CD4-positive, CD25-positive, alpha-beta regulatory T cell (primary cell): ENCODE measurements around the gene ZNF383. TPM values are rescaled to one million over a fixed set of nuclear protein-coding genes. Genes with fewer than 3 reads are reported as not detected.

Source experiments
- ATAC-seq, 2 donors: fragments of 150-1000 bp; cut with Tn5 transposase; one replicate each; pipeline ENCODE4 v1.10.0; 2021; ENCODE audit warnings: low read depth in 2 of 2, moderate number of reproducible peaks in 2 of 2, moderate library complexity in 1 of 2
- DNase-seq, 3 donors: peaks; one replicate each; pipeline versions ENCODE4 v3.0.0 to v3.0.0-alpha.2; 2012 to 2022; ENCODE audit warnings: mixed read lengths in 1 of 3
- H3K27ac ChIP-seq: one replicate; pipeline ENCODE4 v1.7.0; 2013; ENCODE audit warnings: mild to moderate bottlenecking, low read length; ENCODE audit not compliant: insufficient read depth, poor library complexity, severe bottlenecking
- H3K27me3 ChIP-seq: one replicate; pipeline ENCODE4 v1.7.0; 2013; ENCODE audit warnings: low read length; ENCODE audit not compliant: control insufficient read depth, insufficient read depth
- H3K36me3 ChIP-seq: one replicate; pipeline ENCODE4 v1.7.0; 2013; ENCODE audit warnings: mild to moderate bottlenecking, low read length, moderate library complexity; ENCODE audit not compliant: control insufficient read depth, insufficient read depth
- H3K4me1 ChIP-seq: 2 replicates; pipeline ENCODE4 v1.7.0; 2013; ENCODE audit warnings: mild to moderate bottlenecking, low read length; ENCODE audit not compliant: insufficient read depth, control insufficient read depth, poor library complexity, severe bottlenecking
- H3K4me3 ChIP-seq: one replicate; pipeline ENCODE4 v1.7.0; 2013; ENCODE audit warnings: low read depth, mild to moderate bottlenecking, low read length, moderate library complexity
- H3K9me3 ChIP-seq, 2 experiments: 1 replicate in 1 of 2; 2 replicates in 1 of 2; pipeline ENCODE4 v1.7.0; 2013; ENCODE audit warnings: low read length in 2 of 2, mild to moderate bottlenecking in 1 of 2, moderate library complexity in 1 of 2; ENCODE audit not compliant: control insufficient read depth in 2 of 2
- H3K27ac Mint-ChIP-seq, 3 donors: one replicate each; pipeline ENCODE4 v1.8.0; 2020 to 2022; ENCODE audit warnings: mild to moderate bottlenecking in 3 of 3, mixed read lengths in 3 of 3, moderate library complexity in 2 of 3
- H3K27me3 Mint-ChIP-seq: one replicate; pipeline ENCODE4 v1.8.0; 2022; ENCODE audit warnings: mild to moderate bottlenecking, mixed read lengths
- H3K36me3 Mint-ChIP-seq: one replicate; pipeline ENCODE4 v1.8.0; 2020; ENCODE audit warnings: mixed read lengths
- H3K4me1 Mint-ChIP-seq, 4 donors: one replicate each; pipeline ENCODE4 v1.8.0; 2020 to 2022; ENCODE audit warnings: mixed read lengths in 4 of 4, mild to moderate bottlenecking in 1 of 4
- H3K4me3 Mint-ChIP-seq, 4 donors: one replicate each; pipeline ENCODE4 v1.8.0; 2020 to 2022; ENCODE audit warnings: mild to moderate bottlenecking in 4 of 4, mixed read lengths in 4 of 4, moderate library complexity in 3 of 4
- H3K9me3 Mint-ChIP-seq, 7 donors: one replicate each; pipeline ENCODE4 v1.8.0; 2020 to 2022; ENCODE audit warnings: mixed read lengths in 7 of 7, mild to moderate bottlenecking in 3 of 7, moderate library complexity in 2 of 7
- polyA plus RNA-seq, 4 donors: library from polyadenylated mRNA; unstranded; fragments of 300-500 nt; fragmentation: Illumina TruSeq; gene quantifications; one replicate each; pipeline ENCODE4 v1.2.3, GENCODE V29; 2021
- total RNA-seq: library from RNA; stranded (reverse); gene quantifications from one replicate; pipeline ENCODE4 v1.2.3, GENCODE V29; 2022

Gene ZNF383
- total and polyA plus RNA-seq, 5 donors from 2014 or later: 8.3 to 16.9 (median 12.2) TPM

DNA sequence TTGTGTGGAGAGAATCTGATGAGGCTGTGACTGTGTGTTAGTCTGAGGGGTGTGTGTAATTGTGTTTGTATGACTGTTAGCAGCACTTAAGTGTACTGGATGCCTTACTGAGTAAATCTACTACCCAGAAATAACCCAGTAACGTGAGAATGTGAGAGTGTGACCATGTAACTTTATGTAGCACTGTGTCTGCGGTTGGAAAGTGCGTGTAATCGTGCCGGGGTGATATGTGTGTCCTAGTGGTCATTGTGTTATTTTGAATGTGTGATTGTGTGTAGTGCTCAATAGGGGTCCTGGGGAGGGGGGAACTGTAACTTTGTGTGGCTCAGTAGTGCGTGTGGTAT is 550 bp downstream of the ZNF383 start:
- Histone ChIP-seq H3K36me3 (peaks cover 38% of the 10 kb centered on the region), H3K4me3 (peak overlapping the region; percentile 95), H3K4me1 (peaks cover 15% of the 10 kb centered on the region), H3K27ac (peak overlapping the region; percentile 82), H3K9me3 (peaks cover 22 to 30% of the 10 kb centered on the region in 2 experiments), H3K27me3 (no peaks in the 10 kb centered on the region)
- peak overlapping the region; percentile 93 to 98 (median 97) for H3K27ac Mint-ChIP-seq
- H3K4me1 Mint-ChIP-seq: peaks cover 18 to 39% (median 24%) of the 10 kb centered on the region in 4 donors
- H3K4me3 Mint-ChIP-seq: peak overlapping the region; percentile 91 to 96 (median 94)
- H3K9me3 Mint-ChIP-seq: peaks cover 1 to 31% (median 9%) of the 10 kb centered on the region in 7 donors
- H3K27me3 Mint-ChIP-seq: no peaks in the 10 kb centered on the region
- ATAC-seq: no peak
- DNase-seq: no peak
- peaks cover 34% of the 10 kb centered on the region for H3K36me3 Mint-ChIP-seq

DNA sequence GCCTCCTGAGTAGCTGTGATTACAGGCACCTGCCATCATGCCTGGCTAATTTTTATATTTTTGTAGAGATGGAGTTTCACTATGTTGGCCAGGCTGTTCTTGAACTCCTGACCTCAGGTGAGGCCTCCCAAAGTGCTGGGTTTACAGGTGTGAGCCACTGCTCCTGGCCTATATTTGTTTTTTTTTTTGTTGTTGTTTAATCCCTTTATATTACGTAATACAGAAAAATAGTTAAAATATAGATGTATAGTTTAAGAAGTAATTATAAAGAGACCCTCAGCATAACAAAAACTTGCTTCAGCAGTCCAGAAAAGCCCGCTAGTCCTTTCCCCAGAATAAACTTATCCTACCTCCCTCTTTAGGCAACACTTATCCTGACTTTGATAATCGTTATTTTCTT is 2.4 kb downstream of the ZNF383 start:
- no peak overlapping the region for H3K27ac ChIP-seq
- peaks cover 22 to 43% of the 10 kb centered on the region in 2 experiments for H3K9me3 ChIP-seq
- H3K27me3 Mint-ChIP-seq: no peaks in the 10 kb centered on the region
- peaks cover 53% of the 10 kb centered on the region for H3K36me3 ChIP-seq
- peaks cover 18 to 39% (median 25%) of the 10 kb centered on the region in 4 donors for H3K4me1 Mint-ChIP-seq
- DNase-seq: no peak
- peaks cover 39% of the 10 kb centered on the region for H3K36me3 Mint-ChIP-seq
- H3K27me3 ChIP-seq: no peaks in the 10 kb centered on the region
- H3K27ac Mint-ChIP-seq: no peak overlapping the region
- no peak for ATAC-seq
- H3K4me1 ChIP-seq: peaks cover 15% of the 10 kb centered on the region
- H3K4me3 Mint-ChIP-seq: peak overlapping the region in 3 of 4 donors; percentile 91 to 96 (median 91)
- H3K4me3 ChIP-seq: no peak overlapping the region
- H3K9me3 Mint-ChIP-seq: peaks cover 1 to 34% (median 11%) of the 10 kb centered on the region in 7 donors

DNA sequence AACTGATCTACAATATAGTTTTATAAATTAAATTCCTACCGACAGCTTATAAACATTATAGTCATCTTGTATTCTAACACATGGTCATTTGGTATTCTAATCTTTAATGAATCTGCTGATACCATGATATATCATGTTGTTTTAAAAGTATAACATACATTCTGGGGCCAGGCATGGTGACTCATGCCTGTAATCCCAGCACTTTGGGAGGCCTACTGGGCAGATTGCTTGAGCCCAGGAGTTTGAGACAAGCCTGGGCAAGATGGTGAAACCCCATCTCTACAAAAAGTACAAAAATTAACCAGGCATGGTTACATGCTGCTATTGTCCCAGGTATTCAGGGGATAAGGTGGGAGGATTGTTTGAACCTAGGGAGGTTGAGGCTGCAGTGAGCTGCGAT is 3.1 kb downstream of the ZNF383 start:
- peaks cover 2 to 34% (median 14%) of the 10 kb centered on the region in 7 donors for H3K9me3 Mint-ChIP-seq
- H3K4me3 Mint-ChIP-seq: peak overlapping the region in 2 of 4 donors; percentile 15 to 91
- H3K27ac Mint-ChIP-seq: no peak overlapping the region
- H3K27me3 Mint-ChIP-seq: no peaks in the 10 kb centered on the region
- Histone ChIP-seq H3K27ac (no peak overlapping the region), H3K4me3 (no peak overlapping the region), H3K9me3 (peaks cover 27 to 50% of the 10 kb centered on the region in 2 experiments), H3K27me3 (no peaks in the 10 kb centered on the region), H3K4me1 (peaks cover 15% of the 10 kb centered on the region), H3K36me3 (peaks cover 60% of the 10 kb centered on the region)
- H3K4me1 Mint-ChIP-seq: peaks cover 18 to 41% (median 25%) of the 10 kb centered on the region in 4 donors
- no peak for ATAC-seq
- peaks cover 45% of the 10 kb centered on the region for H3K36me3 Mint-ChIP-seq
- no peak for DNase-seq

DNA sequence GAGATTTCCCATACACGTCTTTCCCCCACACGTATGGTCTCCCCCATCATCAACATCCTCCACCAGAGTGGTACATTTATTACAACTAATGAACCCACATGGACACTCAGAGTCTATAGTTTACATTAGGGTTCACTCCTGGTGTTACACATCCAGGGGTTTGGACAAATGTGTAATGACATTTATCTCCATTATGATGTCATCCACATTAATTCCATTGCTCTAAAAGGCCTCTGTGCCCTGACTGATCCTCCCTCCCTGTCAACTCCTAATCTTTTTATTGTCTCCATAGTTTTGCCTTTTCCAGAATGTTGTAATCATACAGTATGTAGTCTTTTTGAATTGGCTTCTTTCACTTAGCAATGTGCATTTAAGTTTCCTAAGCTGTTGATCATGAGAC is 8.2 kb downstream of the ZNF383 start:
- H3K9me3 ChIP-seq: peaks cover 56 to 84% of the 10 kb centered on the region in 2 experiments
- no peaks in the 10 kb centered on the region for H3K4me1 ChIP-seq
- Mint-ChIP-seq H3K4me3 (no peak overlapping the region), H3K4me1 (peaks cover 0 to 14% (median 7%) of the 10 kb centered on the region in 4 donors), H3K36me3 (peaks cover 55% of the 10 kb centered on the region), H3K27me3 (no peaks in the 10 kb centered on the region), H3K27ac (no peak overlapping the region), H3K9me3 (peaks cover 4 to 50% (median 24%) of the 10 kb centered on the region in 7 donors)
- H3K27ac ChIP-seq: no peak overlapping the region
- H3K27me3 ChIP-seq: no peaks in the 10 kb centered on the region
- ATAC-seq: no peak
- DNase-seq: no peak
- peaks cover 86% of the 10 kb centered on the region for H3K36me3 ChIP-seq
- no peak overlapping the region for H3K4me3 ChIP-seq

DNA sequence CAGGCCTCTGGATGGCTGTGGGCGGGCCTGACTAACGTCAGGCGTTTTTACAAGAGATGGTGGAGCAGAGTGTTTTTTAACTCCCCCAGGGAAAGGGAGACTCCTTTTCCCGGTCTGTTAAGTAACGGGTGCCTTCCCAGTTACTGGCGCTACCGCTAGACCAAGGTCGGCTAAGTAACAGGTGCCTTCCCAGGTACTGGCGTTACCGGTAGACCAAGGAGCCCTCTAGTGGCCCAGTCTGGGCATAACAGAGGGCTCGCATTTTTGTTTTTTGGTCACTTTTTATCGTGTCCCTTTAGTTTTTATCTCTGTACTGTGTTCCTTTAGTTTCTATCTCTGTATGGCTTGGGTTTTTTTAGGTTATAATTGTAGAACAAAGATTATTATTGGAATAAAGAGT is 10.0 kb downstream of the ZNF383 start:
- Mint-ChIP-seq H3K4me3 (no peak overlapping the region), H3K9me3 (peaks cover 0 to 45% (median 23%) of the 10 kb centered on the region in 7 donors), H3K4me1 (peaks cover 0 to 12% (median 4%) of the 10 kb centered on the region in 4 donors), H3K36me3 (peaks cover 58% of the 10 kb centered on the region), H3K27ac (no peak overlapping the region), H3K27me3 (no peaks in the 10 kb centered on the region)
- Histone ChIP-seq H3K27me3 (no peaks in the 10 kb centered on the region), H3K4me3 (no peak overlapping the region), H3K36me3 (peaks cover 87% of the 10 kb centered on the region), H3K27ac (no peak overlapping the region), H3K4me1 (no peaks in the 10 kb centered on the region), H3K9me3 (peaks cover 60 to 81% of the 10 kb centered on the region in 2 experiments)
- peak in 1 of 3 donors; percentile 26 for DNase-seq
- ATAC-seq: no peak

DNA sequence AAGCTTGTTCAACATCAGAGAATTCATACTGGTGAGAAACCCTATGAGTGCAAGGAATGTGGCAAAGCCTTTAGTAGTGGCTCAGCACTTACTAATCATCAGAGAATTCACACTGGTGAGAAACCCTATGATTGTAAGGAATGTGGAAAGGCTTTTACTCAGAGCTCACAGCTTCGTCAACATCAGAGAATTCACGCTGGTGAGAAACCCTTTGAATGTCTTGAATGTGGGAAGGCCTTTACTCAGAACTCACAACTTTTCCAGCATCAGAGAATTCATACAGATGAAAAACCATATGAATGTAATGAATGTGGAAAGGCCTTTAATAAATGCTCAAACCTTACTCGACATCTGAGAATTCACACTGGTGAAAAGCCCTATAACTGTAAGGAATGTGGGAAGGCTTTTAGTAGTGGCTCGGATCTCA is 25.2 kb downstream of the ZNF383 start:
- no peak overlapping the region for H3K4me3 Mint-ChIP-seq
- H3K9me3 Mint-ChIP-seq: peaks cover 3 to 78% (median 34%) of the 10 kb centered on the region in 7 donors
- DNase-seq: no peak

DNA sequence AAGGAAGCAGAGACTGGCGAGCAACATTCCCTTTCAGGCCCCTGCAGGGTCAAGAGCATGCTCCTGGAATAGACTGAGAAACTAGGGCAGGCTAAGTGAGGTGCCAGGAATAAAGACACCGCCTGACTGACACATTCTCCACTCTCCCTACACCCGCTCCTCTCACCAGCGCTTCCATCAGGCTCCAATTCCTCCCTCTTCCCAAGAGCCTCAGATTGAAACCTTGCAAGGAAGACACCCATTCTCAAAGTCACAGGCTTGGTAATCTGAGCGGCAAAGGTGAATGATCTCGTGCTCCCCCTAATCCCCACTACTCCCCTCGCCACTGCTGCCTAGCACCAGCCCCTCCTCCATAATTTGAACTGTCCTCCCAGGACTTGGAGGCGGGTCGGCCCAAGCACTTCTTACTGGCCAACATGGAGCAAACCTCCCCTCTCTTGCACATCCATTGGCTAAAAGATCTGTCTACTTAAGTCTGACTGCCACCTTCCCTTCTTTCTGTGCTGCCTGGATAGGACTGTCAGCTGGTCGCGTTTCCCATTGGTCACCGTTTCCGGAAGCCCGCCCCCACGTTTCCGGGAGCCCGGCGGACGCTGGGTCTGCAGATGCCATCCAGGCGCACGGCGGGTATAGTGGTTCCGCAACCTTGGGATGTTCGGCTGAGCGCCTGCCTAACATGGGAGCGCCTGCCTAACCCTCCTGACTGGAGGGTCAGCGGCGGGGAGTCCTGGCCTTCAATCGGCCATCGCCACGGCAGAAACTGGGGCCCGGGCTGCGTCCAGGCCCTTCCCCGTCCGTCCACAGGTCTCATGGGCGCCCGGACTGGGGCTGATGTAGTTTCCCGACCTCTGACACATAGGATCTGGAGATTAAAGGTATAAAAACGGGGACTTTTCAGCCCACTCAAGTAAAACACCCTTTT is 33.6 kb downstream of the ZNF383 start:
- no peak overlapping the region for H3K27ac Mint-ChIP-seq
- peaks cover 49 to 91% of the 10 kb centered on the region in 2 experiments for H3K9me3 ChIP-seq
- peaks cover 4 to 72% (median 29%) of the 10 kb centered on the region in 7 donors for H3K9me3 Mint-ChIP-seq
- no peaks in the 10 kb centered on the region for H3K27me3 ChIP-seq
- peak overlapping the region; percentile 23 to 92 (median 66) for H3K4me3 Mint-ChIP-seq
- peaks cover 6% of the 10 kb centered on the region for H3K36me3 Mint-ChIP-seq
- H3K36me3 ChIP-seq: no peaks in the 10 kb centered on the region
- DNase-seq (peak; percentile 19 to 54 (median 36)), ATAC-seq (peak; percentile 34 to 71)
- H3K4me3 ChIP-seq: peak overlapping the region; percentile 6
- no peaks in the 10 kb centered on the region for H3K27me3 Mint-ChIP-seq
- no peaks in the 10 kb centered on the region for H3K4me1 ChIP-seq
- H3K27ac ChIP-seq: no peak overlapping the region
- peaks cover 0 to 20% (median 0%) of the 10 kb centered on the region in 4 donors for H3K4me1 Mint-ChIP-seq

More for the DNA sequence above, 25.2 kb downstream of the ZNF383 start:
- no peak for ATAC-seq
- no peak overlapping the region for H3K4me3 ChIP-seq
- H3K36me3 ChIP-seq: peaks cover 54% of the 10 kb centered on the region
- no peaks in the 10 kb centered on the region for H3K27me3 Mint-ChIP-seq
- H3K9me3 ChIP-seq: peaks cover 74 to 98% of the 10 kb centered on the region in 2 experiments
- H3K36me3 Mint-ChIP-seq: peaks cover 46% of the 10 kb centered on the region
- H3K27ac Mint-ChIP-seq: no peak overlapping the region
- no peak overlapping the region for H3K27ac ChIP-seq
- H3K27me3 ChIP-seq: no peaks in the 10 kb centered on the region
- H3K4me1 Mint-ChIP-seq: no peaks in the 10 kb centered on the region
- H3K4me1 ChIP-seq: no peaks in the 10 kb centered on the region
